HepG2 (cell line): Measurements from ENCODE around the gene DIPK1A. TPM values are rescaled to one million over a fixed set of nuclear protein-coding genes. Genes with fewer than 3 reads are reported as not detected.

Experiments used
- ATAC-seq: fragments of 200-7000 bp; cut with Tn5 transposase; 3 replicates; pipeline ENCODE4 v1.9.1; 2020; ENCODE audit warnings: mild to moderate bottlenecking, moderate library complexity
- BruUV-seq: library from RNA; stranded (reverse); fragments of 400-500 nt; replicated peaks from 2 replicates; lab custom pipeline; 2021; lab: Mats Ljungman, UMichigan
- CTCF ChIA-PET: fragments of 300-600 bp; formaldehyde crosslinking; extraction: SDS; loops from one replicate; lab custom pipeline; 2021; ENCODE audit warnings: low total read pairs, inconsistent platforms, low intra/inter-chr PET ratio; lab: Yijun Ruan, JAX
- POLR2A ChIA-PET: fragments of 350-600 bp; sonication (Branson Sonifier 250); formaldehyde crosslinking; loops from one replicate; lab custom pipeline; 2020; ENCODE audit warnings: antibody characterized with exemption, inconsistent platforms; lab: Yijun Ruan, JAX
- DNase-seq: peaks from one replicate; pipeline ENCODE4 v3.0.0-alpha.2; 2015; ENCODE audit warnings: low spot score
- FAIRE-seq: peaks from 3 replicates; lab custom pipeline; 2011; peaks lifted over from hg19 to GRCh38; lab: Jason Lieb, UNC
- H2AFZ ChIP-seq: one replicate; pipeline ENCODE4 v1.6.1; 2011; ENCODE audit warnings: low read length, inconsistent platforms
- H3K27ac ChIP-seq: fragments of 300-600 bp; 3 replicates; pipeline ENCODE4 v1.8.0; 2011; ENCODE audit warnings: mixed run types, mild to moderate bottlenecking, mixed read lengths, low read length, inconsistent platforms; ENCODE audit not compliant: insufficient read depth; ENCODE audit errors: extremely low read length
- H3K27me3 ChIP-seq, 2 experiments: fragments of 200-600 bp in 1 of 2; 2 replicates in 1 of 2; 3 replicates in 1 of 2; pipeline versions ENCODE4 v1.6.0 to v1.8.0; 2011; ENCODE audit warnings: low read length in 2 of 2, mild to moderate bottlenecking in 2 of 2, moderate library complexity in 2 of 2, inconsistent platforms in 1 of 2; ENCODE audit not compliant: insufficient read depth in 2 of 2, control insufficient read depth in 1 of 2
- H3K36me3 ChIP-seq, 2 experiments: fragments of 200-600 bp in 1 of 2; replicated peaks in 1 of 2; 2 replicates in 1 of 2; 3 replicates in 1 of 2; pipeline versions ENCODE4 v1.5.1 to v1.8.0; 2011; ENCODE audit warnings: low read length in 2 of 2, inconsistent platforms in 1 of 2; ENCODE audit not compliant: insufficient read depth in 2 of 2, control insufficient read depth in 1 of 2
- H3K4me1 ChIP-seq: 2 replicates; pipeline ENCODE4 v1.5.1; 2012; ENCODE audit warnings: low read length, inconsistent platforms; ENCODE audit not compliant: insufficient read depth
- H3K4me2 ChIP-seq: 2 replicates; pipeline ENCODE4 v1.6.0; 2011; ENCODE audit warnings: low read depth, low read length, inconsistent platforms
- H3K4me3 ChIP-seq, 3 experiments: fragments of 200-600 bp in 1 of 3; sonication (generic), shearing (Covaris generic) in 1 of 3; replicated peaks in 1 of 3; 2 replicates each; pipeline ENCODE4 v1.5.1; 2011 to 2016; ENCODE audit warnings: low read length in 3 of 3, inconsistent platforms in 2 of 3, low read depth in 2 of 3, mild to moderate bottlenecking in 2 of 3, control low read depth in 1 of 3, mixed read lengths in 1 of 3; ENCODE audit not compliant: insufficient read depth in 1 of 3
- H3K79me2 ChIP-seq: one replicate; pipeline ENCODE4 v1.6.1; 2011; ENCODE audit warnings: low read length, inconsistent platforms; ENCODE audit not compliant: insufficient read depth
- H3K9ac ChIP-seq: 2 replicates; pipeline ENCODE4 v1.6.0; 2011; ENCODE audit warnings: mild to moderate bottlenecking, low read depth, low read length, inconsistent platforms; ENCODE audit not compliant: insufficient read depth
- H3K9me3 ChIP-seq: 2 replicates; pipeline ENCODE4 v1.5.1; 2012; ENCODE audit warnings: mild to moderate bottlenecking, low read length
- H4K20me1 ChIP-seq: 2 replicates; pipeline ENCODE4 v1.6.0; 2011; ENCODE audit warnings: inconsistent platforms, mild to moderate bottlenecking, low read length, moderate library complexity; ENCODE audit not compliant: insufficient read depth
- BRCA1 ChIP-seq: sonication (generic); formaldehyde crosslinking; IDR thresholded peaks from 2 replicates; pipeline ENCODE4 v1.4.0; 2020; ENCODE audit warnings: missing genetic modification reagents
- HNF4G ChIP-seq, 2 experiments: sonication (generic) in 1 of 2; formaldehyde crosslinking in 1 of 2; IDR thresholded peaks; 2 replicates each; pipeline versions ENCODE4 v1.4.0 to v1.6.1; 2011 to 2020; ENCODE audit warnings: borderline replicate concordance in 2 of 2, low read depth in 2 of 2, mild to moderate bottlenecking in 2 of 2, low read length in 1 of 2, missing genetic modification reagents in 1 of 2, moderate library complexity in 1 of 2
- IRF9 ChIP-seq: sonication (generic); formaldehyde crosslinking; IDR thresholded peaks from 2 replicates; pipeline ENCODE4 v1.8.0; 2022; ENCODE audit warnings: missing genetic modification reagents, mild to moderate bottlenecking, borderline replicate concordance
- MAFG ChIP-seq: sonication (generic); formaldehyde crosslinking; IDR thresholded peaks from 2 replicates; pipeline ENCODE4 v1.5.1; 2020; ENCODE audit warnings: mild to moderate bottlenecking, missing genetic modification reagents
- MBNL3 ChIP-seq: fragments of 250-450 bp; sonication (Bioruptor Pico); conservative IDR thresholded peaks from 2 replicates; pipeline ENCODE4 v1.8.0; 2022; ENCODE audit warnings: mild to moderate bottlenecking, inconsistent platforms
- MTA3 ChIP-seq: sonication (generic); formaldehyde crosslinking; IDR thresholded peaks from 2 replicates; pipeline ENCODE4 v1.4.0; 2020; ENCODE audit warnings: missing genetic modification reagents
- NBN ChIP-seq: fragments of 450-650 bp; conservative IDR thresholded peaks from 2 replicates; pipeline ENCODE4 v1.6.1; 2017
- ZBTB26 ChIP-seq: IDR thresholded peaks from 2 replicates; pipeline ENCODE4 v1.6.1; 2016; ENCODE audit warnings: missing compliant biosample characterization, missing genetic modification reagents, borderline replicate concordance
- ZNF713 ChIP-seq: sonication (generic); formaldehyde crosslinking; IDR thresholded peaks from 2 replicates; pipeline ENCODE4 v1.4.0; 2020; ENCODE audit warnings: mild to moderate bottlenecking, missing genetic modification reagents
- ZNF746 ChIP-seq: sonication (generic); formaldehyde crosslinking; IDR thresholded peaks from 2 replicates; pipeline ENCODE4 v1.8.0; 2022; ENCODE audit warnings: mild to moderate bottlenecking, missing genetic modification reagents
- ZNF83 ChIP-seq: sonication (generic); formaldehyde crosslinking; IDR thresholded peaks from 2 replicates; pipeline ENCODE4 v1.4.0; 2020; ENCODE audit warnings: missing genetic modification reagents, mild to moderate bottlenecking, borderline replicate concordance
- WGBS: methylation state at CpG from one replicate; pipeline ENCODE4 v1.1.6; 2017; ENCODE audit warnings: low lambda C conversion rate; 5-methylcytosine and 5-hydroxymethylcytosine counted together
- in situ Hi-C: cut with HindIII; loops from 2 replicates; pipeline ENCODE4 v1.10.0; 2017; ENCODE audit warnings: low pct_unique_long_range_greater_than_20kb; ENCODE audit not compliant: extremely low pct_ligation_motif_present
- intact Hi-C: fragments of 100-400 bp; cut with micrococcal nuclease; formaldehyde crosslinking; loops from one replicate; pipeline ENCODE4 v1.10.0; 2022; ENCODE audit not compliant: unreplicated experiment
- polyA plus RNA-seq, 8 experiments: library from polyadenylated mRNA; depleted of rRNA in 3 of 8; stranded (reverse) in 7 of 8; unstranded in 1 of 8; fragments of >200 nt; fragmentation: Illumina TruSeq in 4 of 8; extraction: Trizol in 4 of 8; gene quantifications; 2 replicates each; pipeline versions ENCODE4 v1.2.1 to v1.2.3, GENCODE V29; 2011 to 2016; ENCODE audit warnings: low read depth in 4 of 8, missing spikeins in 1 of 8, mixed read lengths in 1 of 8; ENCODE audit not compliant: insufficient read depth in 1 of 8
- total RNA-seq, 5 experiments: library from RNA; depleted of rRNA; stranded (reverse); fragments of >200 nt; fragmentation: Illumina TruSeq; extraction: Trizol; gene quantifications; 2 replicates each; pipeline ENCODE4 v1.2.3, GENCODE V29; 2016; ENCODE audit warnings: low read depth in 1 of 5
- TF ChIP-seq, protein P1 (sequence below): sonication (generic); formaldehyde crosslinking; IDR thresholded peaks from 2 replicates; pipeline ENCODE4 v1.4.0; 2020; ENCODE audit warnings: missing genetic modification reagents, mild to moderate bottlenecking, borderline replicate concordance
- TF ChIP-seq, protein P2 (sequence below): sonication (generic); formaldehyde crosslinking; IDR thresholded peaks from 2 replicates; pipeline ENCODE4 v1.9.0; 2021; ENCODE audit warnings: missing genetic modification reagents, borderline replicate concordance

Gene DIPK1A
- total and polyA plus RNA-seq, 2 of the 13 experiments (the other 11 are each of a cell fraction or from before 2014, with no cell fraction given) = 8.4 TPM

GRCh38 chr1:92921031-92922023, 39.9 kb downstream of the DIPK1A start:
- no peaks in the 10 kb centered on the region for H4K20me1 ChIP-seq
- no peak overlapping the region for H3K9ac ChIP-seq
- WGBS = 98% methylated on average over 8 of the region's 8 CpGs
- DNase-seq = no peak
- no peak overlapping the region for H3K27ac ChIP-seq
- H3K27me3 ChIP-seq = no peaks in the 10 kb centered on the region
- H2AFZ ChIP-seq = no peak overlapping the region
- TF ChIP-seq MBNL3 (no peak), NBN (no peak), MAFG (CRISPR knock-in tag) (no peak), ZBTB26 (CRISPR knock-in tag) (no peak), ZNF746 (CRISPR knock-in tag) (no peak), ZNF713 (CRISPR knock-in tag) (no peak), ZNF83 (no peak), HNF4G (IDR thresholded peaks at IDR 0.05; ENCODE audit: borderline replicate concordance, low read depth, low read length) (no peak), HNF4G (CRISPR knock-in tag; IDR thresholded peaks at IDR 0.05; ENCODE audit: borderline replicate concordance, low read depth) (no peak), BRCA1 (no peak), MTA3 (CRISPR knock-in tag) (no peak), IRF9 (CRISPR knock-in tag) (no peak)
- TF ChIP-seq, protein P1, sequence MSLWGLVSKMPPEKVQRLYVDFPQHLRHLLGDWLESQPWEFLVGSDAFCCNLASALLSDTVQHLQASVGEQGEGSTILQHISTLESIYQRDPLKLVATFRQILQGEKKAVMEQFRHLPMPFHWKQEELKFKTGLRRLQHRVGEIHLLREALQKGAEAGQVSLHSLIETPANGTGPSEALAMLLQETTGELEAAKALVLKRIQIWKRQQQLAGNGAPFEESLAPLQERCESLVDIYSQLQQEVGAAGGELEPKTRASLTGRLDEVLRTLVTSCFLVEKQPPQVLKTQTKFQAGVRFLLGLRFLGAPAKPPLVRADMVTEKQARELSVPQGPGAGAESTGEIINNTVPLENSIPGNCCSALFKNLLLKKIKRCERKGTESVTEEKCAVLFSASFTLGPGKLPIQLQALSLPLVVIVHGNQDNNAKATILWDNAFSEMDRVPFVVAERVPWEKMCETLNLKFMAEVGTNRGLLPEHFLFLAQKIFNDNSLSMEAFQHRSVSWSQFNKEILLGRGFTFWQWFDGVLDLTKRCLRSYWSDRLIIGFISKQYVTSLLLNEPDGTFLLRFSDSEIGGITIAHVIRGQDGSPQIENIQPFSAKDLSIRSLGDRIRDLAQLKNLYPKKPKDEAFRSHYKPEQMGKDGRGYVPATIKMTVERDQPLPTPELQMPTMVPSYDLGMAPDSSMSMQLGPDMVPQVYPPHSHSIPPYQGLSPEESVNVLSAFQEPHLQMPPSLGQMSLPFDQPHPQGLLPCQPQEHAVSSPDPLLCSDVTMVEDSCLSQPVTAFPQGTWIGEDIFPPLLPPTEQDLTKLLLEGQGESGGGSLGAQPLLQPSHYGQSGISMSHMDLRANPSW (CRISPR knock-in tag) = no peak
- TF ChIP-seq, protein P2, sequence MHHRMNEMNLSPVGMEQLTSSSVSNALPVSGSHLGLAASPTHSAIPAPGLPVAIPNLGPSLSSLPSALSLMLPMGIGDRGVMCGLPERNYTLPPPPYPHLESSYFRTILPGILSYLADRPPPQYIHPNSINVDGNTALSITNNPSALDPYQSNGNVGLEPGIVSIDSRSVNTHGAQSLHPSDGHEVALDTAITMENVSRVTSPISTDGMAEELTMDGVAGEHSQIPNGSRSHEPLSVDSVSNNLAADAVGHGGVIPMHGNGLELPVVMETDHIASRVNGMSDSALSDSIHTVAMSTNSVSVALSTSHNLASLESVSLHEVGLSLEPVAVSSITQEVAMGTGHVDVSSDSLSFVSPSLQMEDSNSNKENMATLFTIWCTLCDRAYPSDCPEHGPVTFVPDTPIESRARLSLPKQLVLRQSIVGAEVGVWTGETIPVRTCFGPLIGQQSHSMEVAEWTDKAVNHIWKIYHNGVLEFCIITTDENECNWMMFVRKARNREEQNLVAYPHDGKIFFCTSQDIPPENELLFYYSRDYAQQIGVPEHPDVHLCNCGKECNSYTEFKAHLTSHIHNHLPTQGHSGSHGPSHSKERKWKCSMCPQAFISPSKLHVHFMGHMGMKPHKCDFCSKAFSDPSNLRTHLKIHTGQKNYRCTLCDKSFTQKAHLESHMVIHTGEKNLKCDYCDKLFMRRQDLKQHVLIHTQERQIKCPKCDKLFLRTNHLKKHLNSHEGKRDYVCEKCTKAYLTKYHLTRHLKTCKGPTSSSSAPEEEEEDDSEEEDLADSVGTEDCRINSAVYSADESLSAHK = no peak
- H3K79me2 ChIP-seq = no peaks in the 10 kb centered on the region
- H3K4me2 ChIP-seq = no peak overlapping the region
- ChIA-PET POLR2A (no interaction called here), CTCF (no interaction called here)
- no peaks in the 10 kb centered on the region for H3K36me3 ChIP-seq
- ATAC-seq = no peak
- H3K9me3 ChIP-seq = no peaks in the 10 kb centered on the region
- H3K4me1 ChIP-seq = peaks cover 15% of the 10 kb centered on the region
- FAIRE-seq = no peak
- in situ Hi-C loops = no loop called here
- H3K4me3 ChIP-seq = no peak overlapping the region
- intact Hi-C loops = no loop called here
- no TSS peak for BruUV-seq
